ENCODE data around the gene TRABD2B. TPM values are rescaled to one million over a fixed set of nuclear protein-coding genes. Genes with fewer than 3 reads are reported as not detected.

The TRABD2B gene
- total RNA-seq, 1 experiment from 2014 or later, result 0.96 TPM

- H3K4me3 Mint-ChIP-seq (ENCODE audit: unreplicated experiment), result no peak overlapping the region
- no peaks in the 10 kb centered on the region for H3K36me3 Mint-ChIP-seq (ENCODE audit: insufficient read depth, unreplicated experiment)
- TF ChIP-seq, protein P1, sequence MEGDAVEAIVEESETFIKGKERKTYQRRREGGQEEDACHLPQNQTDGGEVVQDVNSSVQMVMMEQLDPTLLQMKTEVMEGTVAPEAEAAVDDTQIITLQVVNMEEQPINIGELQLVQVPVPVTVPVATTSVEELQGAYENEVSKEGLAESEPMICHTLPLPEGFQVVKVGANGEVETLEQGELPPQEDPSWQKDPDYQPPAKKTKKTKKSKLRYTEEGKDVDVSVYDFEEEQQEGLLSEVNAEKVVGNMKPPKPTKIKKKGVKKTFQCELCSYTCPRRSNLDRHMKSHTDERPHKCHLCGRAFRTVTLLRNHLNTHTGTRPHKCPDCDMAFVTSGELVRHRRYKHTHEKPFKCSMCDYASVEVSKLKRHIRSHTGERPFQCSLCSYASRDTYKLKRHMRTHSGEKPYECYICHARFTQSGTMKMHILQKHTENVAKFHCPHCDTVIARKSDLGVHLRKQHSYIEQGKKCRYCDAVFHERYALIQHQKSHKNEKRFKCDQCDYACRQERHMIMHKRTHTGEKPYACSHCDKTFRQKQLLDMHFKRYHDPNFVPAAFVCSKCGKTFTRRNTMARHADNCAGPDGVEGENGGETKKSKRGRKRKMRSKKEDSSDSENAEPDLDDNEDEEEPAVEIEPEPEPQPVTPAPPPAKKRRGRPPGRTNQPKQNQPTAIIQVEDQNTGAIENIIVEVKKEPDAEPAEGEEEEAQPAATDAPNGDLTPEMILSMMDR (IDR thresholded peaks at IDR 0.05; ENCODE audit: unreplicated experiment), result no peak
- no peaks in the 10 kb centered on the region for H3K27me3 Mint-ChIP-seq (ENCODE audit: insufficient read depth, unreplicated experiment)
- CTCF ChIA-PET, result interaction anchor here (1.0 to 29.6 kb wide), 7 partner anchors 12 to 336 kb away, joined by 3 to 696 read pairs (median 5); partner anchors contain the start of gene FOXD2
- intact Hi-C loops (cut with micrococcal nuclease), result no loop called here
- POLR2A ChIA-PET, result interaction anchor here (0.5 kb wide), 1 partner anchor 8 kb away, joined by 5 read pairs; no protein-coding TSS in a partner anchor
- no peak overlapping the region for H3K27ac Mint-ChIP-seq (ENCODE audit: low read depth, unreplicated experiment)
- DNase-seq (ENCODE audit: unreplicated experiment), result no peak
- BruUV-seq (replicated peaks), result no TSS peak
- H3K9me3 Mint-ChIP-seq (ENCODE audit: unreplicated experiment), result no peaks in the 10 kb centered on the region
- no peaks in the 10 kb centered on the region for H3K4me1 Mint-ChIP-seq (ENCODE audit: insufficient read depth, unreplicated experiment)
These were observed 275.1 kb downstream of the TRABD2B start for GRCh38 chr1:47722101-47722500.

DNA sequence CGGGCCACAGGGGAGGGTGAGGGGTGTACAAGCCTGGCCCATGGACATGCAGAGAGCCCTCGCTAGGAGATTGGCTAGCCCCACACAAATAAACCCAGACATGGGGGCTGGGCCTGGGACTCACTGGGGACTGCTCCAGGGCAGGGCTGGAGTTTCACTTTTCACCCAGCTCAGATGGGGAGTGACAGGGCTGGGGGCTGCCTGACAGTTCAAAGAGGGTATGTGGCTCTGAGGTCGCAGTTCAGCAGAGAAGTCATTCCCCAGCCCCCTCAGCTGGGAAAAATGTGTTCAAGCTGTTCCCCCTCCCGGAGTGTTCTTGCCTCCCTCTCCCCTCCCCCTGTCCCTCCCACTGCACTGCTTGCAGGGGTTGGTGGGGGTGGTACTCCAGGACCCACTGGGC is 277.1 kb downstream of the TRABD2B start:
- Mint-ChIP-seq H3K4me3 (ENCODE audit: unreplicated experiment) (no peak overlapping the region), H3K36me3 (ENCODE audit: insufficient read depth, unreplicated experiment) (no peaks in the 10 kb centered on the region), H3K4me1 (ENCODE audit: insufficient read depth, unreplicated experiment) (no peaks in the 10 kb centered on the region), H3K9me3 (ENCODE audit: unreplicated experiment) (no peaks in the 10 kb centered on the region), H3K27ac (ENCODE audit: low read depth, unreplicated experiment) (no peak overlapping the region), H3K27me3 (ENCODE audit: insufficient read depth, unreplicated experiment) (peaks cover 19% of the 10 kb centered on the region)
- CTCF ChIA-PET, result interaction anchor here (0.9 to 29.6 kb wide), 5 partner anchors 10 to 331 kb away, joined by 4 to 696 read pairs (median 12); partner anchors contain the start of gene FOXD2
- intact Hi-C loops (cut with micrococcal nuclease), result no loop called here
- DNase-seq (ENCODE audit: unreplicated experiment), result no peak
- no TSS peak for BruUV-seq (replicated peaks)
- POLR2A ChIA-PET, result interaction anchor here (0.6 kb wide), 1 partner anchor 38 kb away, joined by 3 read pairs; no protein-coding TSS in a partner anchor
- TF ChIP-seq, protein P1 (IDR thresholded peaks at IDR 0.05; ENCODE audit: unreplicated experiment), result no peak

DNA sequence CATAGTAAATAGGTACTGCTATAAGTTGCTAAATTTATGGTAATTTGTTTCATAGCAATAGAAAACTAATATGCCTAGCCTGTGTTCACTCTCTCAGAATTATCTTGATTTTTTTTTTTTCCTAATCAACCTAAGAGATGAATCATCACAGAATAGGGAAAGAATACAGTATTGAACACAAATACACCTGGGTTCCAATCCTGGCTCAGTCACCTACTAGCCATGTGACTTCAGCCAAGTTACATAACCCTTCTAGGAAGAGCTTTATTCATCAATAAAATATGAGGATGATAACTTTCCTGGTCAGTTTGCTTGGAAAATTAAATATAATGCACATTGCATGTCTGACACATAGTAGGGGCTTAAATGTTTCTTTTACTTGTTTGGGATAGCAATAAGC is 279.8 kb downstream of the TRABD2B start:
- Mint-ChIP-seq H3K27me3 (ENCODE audit: insufficient read depth, unreplicated experiment) (peaks cover 37% of the 10 kb centered on the region), H3K9me3 (ENCODE audit: unreplicated experiment) (no peaks in the 10 kb centered on the region), H3K4me1 (ENCODE audit: insufficient read depth, unreplicated experiment) (no peaks in the 10 kb centered on the region), H3K4me3 (ENCODE audit: unreplicated experiment) (no peak overlapping the region), H3K27ac (ENCODE audit: low read depth, unreplicated experiment) (no peak overlapping the region), H3K36me3 (ENCODE audit: insufficient read depth, unreplicated experiment) (no peaks in the 10 kb centered on the region)
- POLR2A ChIA-PET, result interaction anchor here (1.1 kb wide), 1 partner anchor 9 kb away, joined by 3 read pairs; no protein-coding TSS in a partner anchor
- intact Hi-C loops (cut with micrococcal nuclease), result no loop called here
- TF ChIP-seq, protein P1 (IDR thresholded peaks at IDR 0.05; ENCODE audit: unreplicated experiment), result no peak
- CTCF ChIA-PET, result interaction anchor here (0.6 to 29.6 kb wide), 13 partner anchors 8 to 519 kb away, joined by 3 to 696 read pairs (median 4); partner anchors contain the start of gene FOXD2
- no peak for DNase-seq (ENCODE audit: unreplicated experiment)
- BruUV-seq (replicated peaks), result no TSS peak

GRCh38 chr1:47713975-47714767 is 283.0 kb downstream of the TRABD2B start:
- POLR2A ChIA-PET, result no interaction called here
- Mint-ChIP-seq H3K27me3 (ENCODE audit: insufficient read depth, unreplicated experiment) (peaks cover 54% of the 10 kb centered on the region), H3K27ac (ENCODE audit: low read depth, unreplicated experiment) (no peak overlapping the region)

More at GRCh38 chr1:47713975-47714767, 283.0 kb downstream of the TRABD2B start:
- no peaks in the 10 kb centered on the region for H3K36me3 Mint-ChIP-seq (ENCODE audit: insufficient read depth, unreplicated experiment)
- no TSS peak for BruUV-seq (replicated peaks)
- intact Hi-C loops (cut with micrococcal nuclease), result loop anchor here (5.0 kb wide), 1 partner anchor 262 kb away; no protein-coding TSS in a partner anchor
- no peak for DNase-seq (ENCODE audit: unreplicated experiment)
- TF ChIP-seq, protein P1 (IDR thresholded peaks at IDR 0.05; ENCODE audit: unreplicated experiment), result no peak
- H3K9me3 Mint-ChIP-seq (ENCODE audit: unreplicated experiment), result no peaks in the 10 kb centered on the region
- no peak overlapping the region for H3K4me3 Mint-ChIP-seq (ENCODE audit: unreplicated experiment)
- CTCF ChIA-PET, result interaction anchor here (1.1 to 29.6 kb wide), 7 partner anchors 10 to 520 kb away, joined by 3 to 696 read pairs (median 4); partner anchors contain the start of gene FOXD2
- no peaks in the 10 kb centered on the region for H3K4me1 Mint-ChIP-seq (ENCODE audit: insufficient read depth, unreplicated experiment)
